DND-41 (cell line): ENCODE results near the gene TAL1.

Experiments
- CTCF ChIP-seq: IDR thresholded peaks from 2 replicates; pipeline ENCODE4 v1.5.1; 2012; ENCODE audit warnings: borderline replicate concordance, low read length, moderate library complexity, mild to moderate bottlenecking; ENCODE audit not compliant: poor library complexity, severe bottlenecking; ENCODE audit errors: extremely low read depth
- EZH2 ChIP-seq: IDR thresholded peaks from 3 replicates; pipeline ENCODE4 v1.6.1; 2012; ENCODE audit warnings: borderline replicate concordance, low read depth, mild to moderate bottlenecking, moderate library complexity, low read length, inconsistent platforms; ENCODE audit not compliant: severe bottlenecking

- TF ChIP-seq CTCF (no peak), EZH2 (no peak)
These were observed 50.7 kb downstream of the TAL1 start for GRCh38 chr1:47181095-47181954.
